ENCODE results near the gene XDH.

- TF ChIP-seq CTCF (conservative IDR thresholded peaks at IDR 0.05), result no peak
- no peak for TF ChIP-seq EZH2 (IDR thresholded peaks at IDR 0.05; ENCODE audit: low read depth)
Observed at GRCh38 chr2:31428001-31428418, 13.5 kb upstream of the XDH start.
